Glutamatergic neuron (in vitro differentiated cells): ENCODE data around the gene RIC3. TPM values are rescaled to one million over a fixed set of nuclear protein-coding genes. Genes with fewer than 3 reads are reported as not detected.

Experiments used
- DNase-seq: peaks from one replicate; pipeline ENCODE4 v3.0.0; 2022
- H3K27ac Mint-ChIP-seq: one replicate; pipeline ENCODE4 v1.8.0; 2020; ENCODE audit warnings: mild to moderate bottlenecking, mixed read lengths, inconsistent platforms; ENCODE audit not compliant: unreplicated experiment
- H3K27me3 Mint-ChIP-seq: one replicate; pipeline ENCODE4 v1.8.0; 2020; ENCODE audit warnings: mild to moderate bottlenecking, moderate library complexity, mixed read lengths, inconsistent platforms; ENCODE audit not compliant: unreplicated experiment
- H3K36me3 Mint-ChIP-seq: one replicate; pipeline ENCODE4 v1.8.0; 2020; ENCODE audit warnings: mild to moderate bottlenecking, mixed read lengths, inconsistent platforms; ENCODE audit not compliant: unreplicated experiment
- H3K4me1 Mint-ChIP-seq: one replicate; pipeline ENCODE4 v1.8.0; 2020; ENCODE audit warnings: mild to moderate bottlenecking, low read depth, mixed read lengths, inconsistent platforms; ENCODE audit not compliant: unreplicated experiment
- H3K4me3 Mint-ChIP-seq: one replicate; pipeline ENCODE4 v1.8.0; 2020; ENCODE audit warnings: mild to moderate bottlenecking, mixed read lengths, inconsistent platforms; ENCODE audit not compliant: unreplicated experiment
- H3K9me3 Mint-ChIP-seq: one replicate; pipeline ENCODE4 v1.8.0; 2020; ENCODE audit warnings: mild to moderate bottlenecking, moderate library complexity, mixed read lengths, inconsistent platforms; ENCODE audit not compliant: unreplicated experiment
- total RNA-seq: library from RNA; stranded (reverse); fragmentation: NEBNext Ultra II Directional; extraction: Animal tissue kit (Norgen Biotek cat#: 25700); gene quantifications from one replicate; pipeline ENCODE4 v1.2.1, GENCODE V29; 2021; ENCODE audit not compliant: unreplicated experiment
- TF ChIP-seq, protein P1 (sequence below): fragments of 200-600 bp; sonication (generic); IDR thresholded peaks from one replicate; pipeline ENCODE4 v1.5.0; 2021; ENCODE audit not compliant: partially characterized antibody, unreplicated experiment

Gene RIC3
- total RNA-seq, 1 donor from 2014 or later = 34.4 TPM

DNA sequence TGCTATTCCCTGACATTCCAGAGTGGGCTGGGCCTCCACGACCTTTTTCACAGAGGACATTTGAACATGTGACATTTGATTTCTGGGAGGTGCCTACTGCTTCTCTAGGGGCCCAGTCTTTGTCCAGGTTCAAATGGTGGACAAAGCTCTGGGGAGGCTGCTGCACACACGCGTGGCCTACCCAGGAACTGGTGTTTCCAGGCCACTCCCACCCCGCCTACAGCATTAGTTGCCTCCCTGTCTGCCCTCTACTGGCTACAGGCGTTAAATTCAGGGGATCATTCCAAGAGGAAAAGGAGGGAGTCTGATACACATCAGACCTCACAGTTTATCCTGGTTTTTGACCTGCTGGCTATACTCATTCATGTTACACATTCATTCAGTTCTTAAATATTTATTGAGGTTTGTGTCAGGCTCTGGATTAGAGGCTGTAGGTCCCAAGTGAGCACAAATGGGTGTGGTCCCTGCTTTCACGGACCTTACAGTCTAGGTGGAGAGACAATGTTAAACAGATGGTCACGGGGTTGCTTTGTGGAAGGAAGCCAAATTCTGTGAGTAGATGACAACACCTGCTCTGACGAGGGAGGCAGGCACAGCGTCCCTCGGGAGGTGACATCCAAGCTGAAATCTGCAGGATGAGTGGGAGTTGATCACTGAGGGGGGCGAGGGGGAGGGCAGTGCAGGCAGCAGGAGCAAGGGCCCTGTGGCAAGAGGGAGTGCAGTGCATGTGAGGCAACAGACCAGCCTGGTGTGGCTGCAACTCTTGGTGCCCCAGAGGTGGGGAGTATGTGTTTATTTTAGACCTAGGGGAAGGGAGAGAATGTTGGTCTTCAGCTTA lies 76.0 kb downstream of the RIC3 start:
- TF ChIP-seq, protein P1, sequence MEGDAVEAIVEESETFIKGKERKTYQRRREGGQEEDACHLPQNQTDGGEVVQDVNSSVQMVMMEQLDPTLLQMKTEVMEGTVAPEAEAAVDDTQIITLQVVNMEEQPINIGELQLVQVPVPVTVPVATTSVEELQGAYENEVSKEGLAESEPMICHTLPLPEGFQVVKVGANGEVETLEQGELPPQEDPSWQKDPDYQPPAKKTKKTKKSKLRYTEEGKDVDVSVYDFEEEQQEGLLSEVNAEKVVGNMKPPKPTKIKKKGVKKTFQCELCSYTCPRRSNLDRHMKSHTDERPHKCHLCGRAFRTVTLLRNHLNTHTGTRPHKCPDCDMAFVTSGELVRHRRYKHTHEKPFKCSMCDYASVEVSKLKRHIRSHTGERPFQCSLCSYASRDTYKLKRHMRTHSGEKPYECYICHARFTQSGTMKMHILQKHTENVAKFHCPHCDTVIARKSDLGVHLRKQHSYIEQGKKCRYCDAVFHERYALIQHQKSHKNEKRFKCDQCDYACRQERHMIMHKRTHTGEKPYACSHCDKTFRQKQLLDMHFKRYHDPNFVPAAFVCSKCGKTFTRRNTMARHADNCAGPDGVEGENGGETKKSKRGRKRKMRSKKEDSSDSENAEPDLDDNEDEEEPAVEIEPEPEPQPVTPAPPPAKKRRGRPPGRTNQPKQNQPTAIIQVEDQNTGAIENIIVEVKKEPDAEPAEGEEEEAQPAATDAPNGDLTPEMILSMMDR = peak; percentile 48
- peaks cover 9% of the 10 kb centered on the region for H3K9me3 Mint-ChIP-seq
- no peak overlapping the region for H3K4me3 Mint-ChIP-seq
- peaks cover 7% of the 10 kb centered on the region for H3K4me1 Mint-ChIP-seq
- peaks cover 5% of the 10 kb centered on the region for H3K36me3 Mint-ChIP-seq
- H3K27ac Mint-ChIP-seq = peak overlapping the region; percentile 43
- peak; percentile 67 for DNase-seq
- H3K27me3 Mint-ChIP-seq = peaks cover 18% of the 10 kb centered on the region

GRCh38 chr11:8091721-8092120 lies 77.1 kb downstream of the RIC3 start:
- TF ChIP-seq, protein P1 = no peak
- Mint-ChIP-seq H3K4me1 (peaks cover 4% of the 10 kb centered on the region), H3K9me3 (peaks cover 9% of the 10 kb centered on the region), H3K27me3 (peaks cover 21% of the 10 kb centered on the region), H3K36me3 (peaks cover 5% of the 10 kb centered on the region), H3K27ac (peak overlapping the region; percentile 62), H3K4me3 (no peak overlapping the region)
- DNase-seq = no peak

GRCh38 chr11:8090756-8091155 lies 78.1 kb downstream of the RIC3 start:
- Mint-ChIP-seq H3K27me3 (peaks cover 21% of the 10 kb centered on the region), H3K4me3 (no peak overlapping the region)
- peak; percentile 84 for DNase-seq

GRCh38 chr11:8089791-8090510 lies 78.9 kb downstream of the RIC3 start:
- H3K4me1 Mint-ChIP-seq = peaks cover 4% of the 10 kb centered on the region
- TF ChIP-seq, protein P1 = no peak
- H3K36me3 Mint-ChIP-seq = peaks cover 5% of the 10 kb centered on the region
- peaks cover 19% of the 10 kb centered on the region for H3K27me3 Mint-ChIP-seq
- no peak for DNase-seq
- peaks cover 6% of the 10 kb centered on the region for H3K9me3 Mint-ChIP-seq
- no peak overlapping the region for H3K4me3 Mint-ChIP-seq
- no peak overlapping the region for H3K27ac Mint-ChIP-seq

More at GRCh38 chr11:8090756-8091155, 78.1 kb downstream of the RIC3 start:
- TF ChIP-seq, protein P1 = peak; percentile 81
- Mint-ChIP-seq H3K27ac (no peak overlapping the region), H3K4me1 (peaks cover 4% of the 10 kb centered on the region), H3K9me3 (peaks cover 6% of the 10 kb centered on the region), H3K36me3 (peaks cover 5% of the 10 kb centered on the region)
